DOHH2 (cell line): ENCODE data around the gene FXYD6.

ENCODE experiments used
- CTCF ChIP-seq: fragments of 200-600 bp; sonication (generic); IDR thresholded peaks from one replicate; pipeline ENCODE4 v1.5.1; 2014; ENCODE audit warnings: antibody characterized with exemption, mild to moderate bottlenecking, low read depth, low read length; ENCODE audit not compliant: poor library complexity, severe bottlenecking
- EZH2phosphoT487 ChIP-seq: fragments of 200-600 bp; sonication (generic); IDR thresholded peaks from 2 replicates; pipeline ENCODE4 v1.6.1; 2017; ENCODE audit warnings: borderline replicate concordance, mild to moderate bottlenecking, antibody characterized with exemption, low read length, moderate library complexity, mixed read lengths

GRCh38 chr11:117830674-117831351 lies 45.6 kb downstream of the FXYD6 start:
- TF ChIP-seq CTCF (no peak), EZH2phosphoT487 (no peak)
